ENCODE measurements around the gene ALG2.

Gene ALG2

DNA sequence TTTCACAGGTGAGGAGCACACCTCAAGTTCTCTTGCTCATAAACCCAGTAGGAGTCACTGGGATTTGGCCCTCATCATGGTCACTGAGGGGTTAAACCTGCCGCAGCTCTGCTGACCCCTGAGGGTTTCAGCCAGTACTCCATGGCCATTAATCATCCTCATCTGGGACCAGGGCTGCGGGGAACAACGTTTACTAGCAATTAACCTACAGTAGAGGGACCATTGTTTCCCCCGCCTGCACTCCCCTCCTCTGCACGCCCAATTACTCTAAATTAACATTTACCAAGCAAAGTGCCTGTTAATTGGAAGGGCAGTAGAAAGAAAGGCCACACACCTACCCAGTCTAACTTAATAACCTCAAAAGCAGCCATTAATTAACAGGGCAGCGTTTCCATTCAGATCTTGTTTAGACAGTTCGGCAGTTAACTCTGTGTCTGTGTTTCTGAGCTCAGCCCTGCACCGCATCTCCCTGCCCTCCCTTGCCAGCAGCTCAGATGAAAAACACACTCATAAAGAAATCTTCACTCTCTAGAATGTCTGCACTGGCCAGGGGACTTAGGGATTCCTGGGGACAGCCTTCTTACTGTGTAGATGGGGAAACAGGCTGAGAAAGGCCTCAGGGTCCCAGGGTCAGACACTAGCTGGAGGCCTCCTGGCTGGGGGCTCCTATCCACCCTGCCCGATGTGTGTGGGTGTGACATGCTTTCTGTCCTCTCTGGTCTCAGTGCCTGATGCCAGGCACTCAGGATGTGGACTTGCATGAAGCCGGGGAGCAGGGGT, 51.6 kb downstream of the ALG2 start:
- no peak for DNase-seq

GRCh38 chr9:99169086-99169485, 52.7 kb downstream of the ALG2 start:
- DNase-seq, result no peak

GRCh38 chr9:99167694-99168093, 54.0 kb downstream of the ALG2 start:
- no peak for DNase-seq

DNA sequence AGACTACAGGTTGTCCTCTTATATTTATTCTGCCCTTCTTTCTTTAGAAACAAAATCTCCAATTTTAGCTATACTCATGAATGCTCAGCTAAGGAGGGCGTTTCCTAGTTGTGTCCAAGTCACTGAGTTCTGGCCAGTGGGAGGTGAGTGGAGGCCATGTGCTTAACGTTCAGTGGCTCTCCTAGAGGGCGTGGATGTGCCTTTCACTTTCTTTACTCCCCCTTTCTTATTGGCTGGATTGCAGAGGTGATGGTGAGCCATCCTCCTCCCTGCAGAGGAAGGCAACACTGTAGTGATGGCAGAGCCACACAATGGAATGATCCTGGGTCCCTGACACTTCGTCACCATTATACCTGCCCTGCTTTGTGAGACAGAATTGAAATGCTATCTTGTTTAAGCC, 54.6 kb downstream of the ALG2 start:
- no peak for DNase-seq

All from kidney glomerular epithelial cell (primary cell).